Renal cortical epithelial cell (primary cell): ENCODE results near the gene WDR77. TPM values are rescaled to one million over a fixed set of nuclear protein-coding genes. Genes with fewer than 3 reads are reported as not detected.

Experiments used
- DNase-seq: peaks from one replicate; pipeline ENCODE4 v3.0.0-alpha.2; 2011; ENCODE audit warnings: low read depth
- total RNA-seq: library from RNA; depleted of rRNA; stranded (reverse); fragments of >200 nt; gene quantifications from 2 replicates; pipeline ENCODE4 v1.2.3, GENCODE V29; 2014

Gene WDR77
- total RNA-seq, 1 donor from 2014 or later = 86.7 TPM

DNA sequence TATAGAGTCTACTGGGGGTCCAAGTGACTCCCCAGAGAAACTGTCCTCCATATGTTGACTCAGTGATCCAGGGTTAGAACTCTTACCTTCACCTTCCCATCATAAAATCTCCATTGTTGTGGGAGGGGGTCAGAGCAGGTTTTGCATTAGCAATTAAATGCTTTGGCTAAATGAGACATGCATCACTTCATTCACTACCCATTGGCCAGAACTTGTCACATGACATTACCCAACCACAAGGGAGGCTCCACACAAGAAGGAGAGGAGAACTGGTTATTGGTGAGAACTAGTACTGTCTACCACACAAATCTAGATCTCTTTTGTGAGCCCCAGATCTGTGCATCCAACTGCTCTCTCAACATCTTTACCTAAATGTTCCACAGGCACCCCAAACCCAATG lies 20.5 kb upstream of the WDR77 start:
- DNase-seq = no peak

DNA sequence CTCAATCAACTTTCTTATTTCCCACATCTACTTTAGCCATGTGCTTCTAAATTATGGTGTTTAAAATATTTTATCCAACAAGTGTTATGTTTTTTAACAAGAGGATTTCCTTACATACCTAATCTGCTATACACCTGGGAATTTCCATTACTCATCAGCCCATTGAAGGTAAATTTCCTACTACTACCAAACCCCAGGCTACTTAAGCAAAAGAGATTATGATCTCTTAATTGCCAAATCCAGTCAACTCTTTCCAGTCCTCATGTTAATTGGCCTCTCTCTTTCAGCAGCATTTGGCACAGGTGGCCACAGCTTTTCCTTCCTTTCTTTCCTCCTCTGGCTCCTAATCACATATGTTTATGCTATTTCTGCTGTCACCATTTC lies 19.7 kb upstream of the WDR77 start:
- no peak for DNase-seq

GRCh38 chr1:111467865-111468716 lies 19.0 kb upstream of the WDR77 start:
- no peak for DNase-seq

- DNase-seq = no peak
Observed at GRCh38 chr1:111466480-111466879, 17.4 kb upstream of the WDR77 start.

DNA sequence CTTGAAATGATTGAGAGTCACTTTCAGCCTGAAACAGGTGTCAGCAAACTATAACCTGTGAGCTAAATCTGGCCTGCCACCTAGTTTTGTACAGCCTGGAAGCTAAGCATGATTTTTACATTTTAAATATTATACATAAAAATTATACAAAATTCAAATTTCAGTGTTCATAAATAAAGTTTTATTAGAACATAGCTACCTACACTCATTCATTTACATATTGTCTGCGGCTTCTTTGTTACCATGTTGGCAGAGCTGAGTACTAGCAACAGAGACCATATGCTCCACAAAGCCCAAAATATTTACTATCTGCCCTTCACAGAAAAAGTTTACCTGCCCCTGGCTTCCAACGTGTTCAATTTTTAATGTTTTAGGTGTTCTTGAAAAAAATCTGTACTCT lies 16.7 kb upstream of the WDR77 start:
- no peak for DNase-seq

DNA sequence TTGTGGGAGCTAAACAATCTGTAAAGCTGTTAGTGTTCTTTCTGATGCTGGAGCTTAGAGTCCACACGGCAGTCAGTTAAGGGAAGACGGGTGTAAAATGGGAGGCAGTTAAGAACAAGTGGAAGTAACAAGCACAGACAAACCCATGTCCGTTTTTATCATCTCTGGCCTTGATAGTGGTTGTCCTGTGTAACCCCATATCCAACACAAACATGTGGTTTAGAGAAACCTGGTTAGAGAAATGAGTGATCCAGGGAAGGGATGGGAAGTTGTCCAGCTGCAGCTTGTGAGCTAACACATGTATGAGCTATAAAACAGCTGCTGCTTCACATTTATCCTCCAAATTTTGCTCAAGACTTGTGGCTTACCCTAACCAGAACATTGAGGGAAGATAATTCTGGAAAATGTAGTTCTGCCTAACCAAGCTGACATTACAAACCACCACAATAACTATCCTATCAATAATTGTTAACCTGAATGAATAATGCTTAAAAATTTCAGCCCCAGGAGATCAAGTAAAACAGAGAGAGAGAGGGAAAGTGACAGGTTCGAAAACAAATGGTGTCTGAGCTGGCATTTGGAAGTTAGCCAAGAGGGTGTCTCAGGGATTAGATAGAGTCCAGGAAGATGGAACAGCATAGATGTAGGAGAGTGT lies 14.1 kb upstream of the WDR77 start:
- DNase-seq = peak; percentile 90

DNA sequence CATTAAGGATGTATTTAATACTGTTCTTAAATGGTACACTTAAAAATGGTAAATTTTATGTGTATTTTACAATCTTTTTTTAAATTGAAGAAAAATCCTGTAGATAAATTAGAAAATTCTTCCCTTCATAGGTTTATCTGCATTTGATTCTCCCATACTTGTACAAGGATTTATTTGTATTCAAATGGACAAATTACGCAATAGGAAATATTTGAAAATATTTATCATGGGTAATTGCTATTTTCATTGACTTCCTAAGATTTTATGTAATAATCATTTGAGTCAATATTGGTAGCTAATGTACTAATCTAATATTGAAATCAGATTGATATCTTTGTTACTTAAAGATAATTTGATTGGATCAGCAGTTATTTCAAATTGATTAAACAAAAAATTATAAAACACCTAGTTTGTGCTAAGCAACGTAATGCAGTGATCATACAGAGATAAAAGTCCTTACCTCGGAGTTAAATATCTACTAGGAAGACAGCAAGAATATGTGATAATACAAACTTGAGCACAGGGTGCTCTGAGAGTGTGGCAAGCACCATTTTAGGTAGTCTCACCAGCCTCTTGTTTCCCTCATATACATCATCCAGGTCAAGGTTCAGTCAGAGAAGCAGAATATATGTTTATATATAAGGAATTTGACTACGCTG lies 13.4 kb upstream of the WDR77 start:
- no peak for DNase-seq

GRCh38 chr1:111461765-111462164 lies 12.7 kb upstream of the WDR77 start:
- DNase-seq = no peak

GRCh38 chr1:111455642-111456031 lies 6.6 kb upstream of the WDR77 start:
- DNase-seq = no peak

DNA sequence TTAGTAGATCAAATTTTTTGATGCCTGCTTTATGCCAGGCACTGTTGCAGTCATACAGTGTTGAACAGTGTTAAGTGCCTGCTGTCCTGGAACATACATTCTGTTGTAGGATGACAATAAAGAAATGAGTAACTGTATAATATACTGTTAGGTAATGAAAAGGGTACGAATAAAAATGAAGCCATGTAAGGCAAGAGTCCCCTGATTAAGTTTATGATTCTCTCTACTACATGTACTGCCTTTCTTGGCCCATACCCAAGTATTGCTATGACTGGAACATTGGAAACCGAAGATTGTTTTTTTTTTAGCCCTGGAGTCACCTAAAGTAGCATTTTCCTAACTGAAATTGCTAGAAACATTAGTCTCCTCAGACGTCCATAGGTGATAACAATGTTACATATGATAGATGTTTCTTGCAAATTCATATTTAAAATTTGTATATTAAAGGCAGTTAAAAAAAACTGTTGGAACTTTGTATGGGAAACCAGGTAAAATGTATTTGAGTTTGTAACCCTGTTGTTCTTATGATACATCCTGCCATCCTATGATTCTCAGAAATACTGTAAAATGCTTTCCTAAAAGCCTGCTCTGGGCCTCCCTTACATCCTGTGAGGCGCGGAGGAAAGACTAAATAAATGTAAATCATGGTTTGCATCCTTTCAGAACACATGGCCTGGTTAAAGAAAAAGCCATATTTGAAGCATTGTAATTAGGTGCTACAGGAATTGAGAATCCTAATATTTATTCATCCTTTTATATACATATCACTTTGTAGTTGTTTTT lies 6.0 kb upstream of the WDR77 start:
- no peak for DNase-seq

GRCh38 chr1:111453706-111454105 lies 4.7 kb upstream of the WDR77 start:
- DNase-seq = no peak

DNA sequence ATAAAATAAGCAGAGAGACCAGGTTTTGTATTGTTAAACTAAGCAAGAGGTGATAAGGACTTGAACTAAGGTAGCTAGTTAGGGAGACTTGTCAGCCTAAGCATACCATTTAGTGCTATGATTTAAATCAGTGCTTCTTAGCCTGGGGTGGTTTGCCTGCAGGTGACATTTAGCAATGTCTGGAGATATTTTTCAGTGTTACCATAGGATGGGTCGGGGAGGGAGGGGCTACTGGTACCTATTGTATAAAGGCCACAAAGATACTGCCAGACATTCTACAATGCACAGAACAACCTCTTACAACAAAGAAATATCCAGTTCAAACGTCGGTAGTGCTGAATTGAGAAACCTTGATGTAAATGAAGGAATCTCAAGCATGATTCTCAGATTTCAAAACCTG lies 3.5 kb upstream of the WDR77 start:
- no peak for DNase-seq

DNA sequence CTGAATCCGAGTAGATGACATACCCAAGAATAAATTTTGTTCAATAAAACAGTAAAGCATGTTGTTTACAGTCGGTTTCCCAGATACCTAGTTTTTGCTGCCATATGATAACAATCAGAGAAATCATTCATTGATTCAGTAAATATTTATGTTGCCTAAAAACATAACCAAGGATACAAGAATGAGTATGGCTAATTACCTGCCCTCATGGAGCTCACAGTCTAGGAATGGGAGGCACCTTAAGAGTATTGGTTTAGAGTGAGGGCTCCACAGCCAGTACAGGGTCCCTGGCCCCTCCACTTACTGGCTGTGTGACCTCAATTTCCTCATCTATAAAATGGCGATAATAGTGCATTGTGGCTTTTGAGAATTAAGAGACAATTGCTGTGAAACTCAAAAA lies 1.1 kb upstream of the WDR77 start:
- DNase-seq = no peak

DNA sequence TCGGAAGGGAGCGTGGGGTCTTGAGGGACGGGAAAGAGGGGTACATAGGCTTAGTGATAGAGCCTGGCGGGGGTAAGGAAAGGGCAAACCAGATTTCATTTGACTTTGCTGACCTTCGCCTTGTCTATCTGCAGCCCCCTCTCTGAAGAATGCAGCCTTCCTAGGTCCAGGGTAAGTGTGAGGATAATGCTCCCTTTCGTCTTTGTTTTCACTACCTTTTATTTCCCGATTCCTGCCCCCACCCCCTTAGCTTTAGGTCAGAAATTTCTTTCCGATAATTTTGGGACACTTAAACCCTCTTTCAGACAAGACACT lies 604 bp upstream of the WDR77 start:
- DNase-seq = no peak

DNA sequence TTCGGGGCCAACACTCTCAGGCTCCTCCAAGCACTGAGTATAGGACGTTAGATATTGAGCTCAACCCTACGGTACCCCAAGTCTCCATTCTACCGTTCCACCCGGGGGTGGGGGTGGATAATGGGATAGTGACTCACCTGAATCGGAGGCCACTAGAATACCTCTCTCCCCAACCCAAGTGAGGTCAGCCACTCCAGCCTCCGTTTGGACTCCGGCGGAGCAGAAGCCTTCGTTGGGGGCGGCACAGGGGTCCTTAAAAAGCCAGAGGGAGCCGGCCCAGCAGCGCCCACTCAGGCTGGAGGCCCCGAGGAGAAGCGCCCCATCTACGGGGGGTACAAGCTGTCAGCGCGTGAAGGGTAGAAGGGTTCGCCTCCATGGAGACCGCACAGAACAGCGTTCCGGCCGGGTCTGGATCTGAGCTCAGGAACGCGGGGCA lies 556 bp downstream of the WDR77 start:
- DNase-seq = no peak

GRCh38 chr1:111446967-111447892 lies 1.8 kb downstream of the WDR77 start:
- DNase-seq = no peak

GRCh38 chr1:111446546-111446945 lies 2.5 kb downstream of the WDR77 start:
- DNase-seq = no peak

- DNase-seq = no peak
Observed at GRCh38 chr1:111444031-111444430, 5.0 kb downstream of the WDR77 start.

GRCh38 chr1:111442457-111442856 lies 6.6 kb downstream of the WDR77 start:
- no peak for DNase-seq

GRCh38 chr1:111441573-111442192 lies 7.4 kb downstream of the WDR77 start:
- no peak for DNase-seq
